Pancreas (tissue), 10 donors: ENCODE data around the gene RPL39. TPM values are rescaled to one million over a fixed set of nuclear protein-coding genes. Genes with fewer than 3 reads are reported as not detected.

Source experiments
- ATAC-seq, 4 donors: fragments of 200-7000 bp; cut with Tn5 transposase; one replicate each; pipeline versions ENCODE4 v1.8.0 to v1.9.1; 2020; ENCODE audit warnings: mild to moderate bottlenecking in 4 of 4, moderate library complexity in 4 of 4
- DNase-seq, 6 donors: peaks; one replicate each; pipeline ENCODE4 v3.0.0-alpha.2; 2020
- FAIRE-seq: peaks from 2 replicates; lab custom pipeline; 2012; peaks lifted over from hg19 to GRCh38; lab: Jason Lieb, UNC
- H3K27ac ChIP-seq, 4 donors: fragments of 200-600 bp; sonication (generic); 1 replicate in 3 of 4; 2 replicates in 1 of 4; pipeline versions ENCODE4 v1.5.0 to v1.8.0; 2020
- H3K27me3 ChIP-seq, 4 donors: fragments of 200-600 bp; one replicate each; pipeline ENCODE4 v1.8.0; 2021
- H3K36me3 ChIP-seq, 3 donors: fragments of 200-600 bp; sonication (generic) in 1 of 3; one replicate each; pipeline versions ENCODE4 v1.5.0 to v1.8.0; 2020 to 2021
- H3K4me1 ChIP-seq, 3 donors: fragments of 200-600 bp; one replicate each; pipeline ENCODE4 v1.8.0; 2021
- H3K4me3 ChIP-seq, 4 donors: fragments of 200-600 bp; sonication (generic) in 2 of 4; one replicate each; pipeline versions ENCODE4 v1.5.0 to v1.8.0; 2020 to 2021
- H3K9me3 ChIP-seq, 4 donors: fragments of 200-600 bp; one replicate each; pipeline ENCODE4 v1.8.0; 2021
- CTCF ChIP-seq, 4 donors: fragments of 200-600 bp; sonication (generic) in 3 of 4; IDR thresholded peaks; one replicate each; pipeline versions ENCODE4 v1.5.0 to v1.8.0; 2021; ENCODE audit warnings: antibody characterized with exemption in 4 of 4
- WGBS, 2 donors: extraction: QIAGEN DNeasy Blood & Tissue Kit; methylation state at CpG; one replicate each; pipeline ENCODE4 v1.1.7; 2013; 5-methylcytosine and 5-hydroxymethylcytosine counted together
- intact Hi-C, 3 donors: fragments of 100-400 bp; cut with DNase I; formaldehyde crosslinking; loops; one replicate each; pipeline versions ENCODE4 v1.11.1 to v1.14.2; 2022
- polyA plus RNA-seq, 2 donors: library from polyadenylated mRNA; stranded (reverse); fragments of 200-250 nt; gene quantifications; one replicate each; pipeline ENCODE4 v1.2.3, GENCODE V29; 2013
- total RNA-seq, 6 donors: library from RNA; stranded (reverse); fragmentation: NEBNext Ultra II Directional in 4 of 6; extraction: Animal tissue kit (Norgen Biotek cat#: 25700) in 4 of 6; gene quantifications; one replicate each; pipeline versions ENCODE4 v1.2.1 to v1.2.4, GENCODE V29; 2021 to 2023
- donor health status: healthy with polysubstance abuse.
- donor health status: DM: no; HTN: no; CAD: no; lungs with moderate emphysema.
- donor health status: DM: no; HTN: no; CAD: no.
- donor health status: control.
- donor health status: control.
- donor health status: Bipolar disorder and iron deficiency.
- donor health status: DM: yes; HTN: yes; CAD: no.
- donor health status: DM: no; HTN: no; CAD: no.
- donor health status: DM: no; HTN: no; CAD: no.
- donor health status: DM: yes; HTN: yes; CAD: no.

Gene RPL39
- total and polyA plus RNA-seq, 8 donors: 567 to 3,516 (median 1,012) TPM

DNA sequence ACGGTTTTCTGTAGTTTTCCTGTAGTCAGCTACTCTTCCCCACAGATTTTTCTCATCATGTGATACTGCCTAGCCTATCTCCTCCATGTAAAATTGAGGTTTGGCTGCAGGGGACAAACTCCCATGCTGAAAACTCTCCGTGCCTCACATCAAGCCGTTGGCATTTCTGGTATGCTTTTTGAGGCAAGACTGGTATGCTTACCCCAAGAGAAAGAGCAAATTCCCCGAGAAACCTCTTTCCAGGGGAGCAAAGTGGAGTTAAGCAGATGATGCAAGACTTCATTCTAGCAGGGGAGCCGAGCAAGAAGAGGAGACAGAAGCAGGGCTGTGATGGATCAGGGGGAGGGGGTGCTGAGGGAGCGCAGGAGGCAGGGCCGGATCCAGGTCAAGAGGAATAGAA, 28.2 kb downstream of the RPL39 start:
- WGBS, 2 donors: 45 to 47% methylated on average over 7 of the region's 7 CpGs
- Histone ChIP-seq H3K9me3 (no peaks in the 10 kb centered on the region), H3K4me3 (no peak overlapping the region), H3K27me3 (no peaks in the 10 kb centered on the region), H3K27ac (no peak overlapping the region), H3K36me3 (no peaks in the 10 kb centered on the region), H3K4me1 (no peaks in the 10 kb centered on the region)
- no peak for ATAC-seq
- FAIRE-seq: no peak
- no peak for TF ChIP-seq CTCF (IDR thresholded peaks at IDR 0.05)
- DNase-seq: no peak
- intact Hi-C loops: no loop called here

DNA sequence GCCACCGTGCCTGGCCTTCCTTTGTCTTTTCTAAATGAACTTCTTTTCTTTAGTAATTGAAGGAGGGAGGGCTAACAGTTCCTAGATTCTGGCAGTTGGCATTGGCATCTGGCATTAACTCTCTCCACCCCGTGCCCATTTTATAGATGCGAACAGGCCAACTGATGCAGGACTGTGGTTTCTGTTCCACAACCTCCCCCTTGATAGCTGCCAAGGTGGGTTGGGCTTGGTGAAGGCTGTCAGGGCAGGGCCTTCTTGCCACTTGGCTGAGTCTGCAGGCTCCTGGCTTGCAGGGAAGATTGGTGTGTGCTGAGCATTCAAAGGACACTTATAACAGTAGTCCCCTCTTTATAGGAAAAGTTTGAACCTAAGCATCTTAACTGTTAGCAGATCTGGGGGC, 28.7 kb downstream of the RPL39 start:
- no peak for TF ChIP-seq CTCF (IDR thresholded peaks at IDR 0.05)
- DNase-seq: no peak
- H3K4me3 ChIP-seq: no peak overlapping the region
- intact Hi-C loops: no loop called here
- FAIRE-seq: no peak
- 57 to 58% methylated on average over 3 of the region's 3 CpGs for WGBS, 2 donors
- H3K27me3 ChIP-seq: no peaks in the 10 kb centered on the region
- no peak overlapping the region for H3K27ac ChIP-seq
- no peaks in the 10 kb centered on the region for H3K36me3 ChIP-seq
- no peaks in the 10 kb centered on the region for H3K4me1 ChIP-seq
- ATAC-seq: no peak
- H3K9me3 ChIP-seq: no peaks in the 10 kb centered on the region

- no peak for FAIRE-seq
Measured at GRCh38 chrX:119760026-119760877, 31.2 kb downstream of the RPL39 start.

GRCh38 chrX:119759248-119759766, 32.1 kb downstream of the RPL39 start:
- no peaks in the 10 kb centered on the region for H3K27me3 ChIP-seq
- H3K36me3 ChIP-seq: no peaks in the 10 kb centered on the region
- H3K4me3 ChIP-seq: peak overlapping the region in 3 of 4 donors; percentile 14 to 53 (median 38)
- no peaks in the 10 kb centered on the region for H3K4me1 ChIP-seq
- H3K9me3 ChIP-seq: no peaks in the 10 kb centered on the region
- 43 to 52% methylated on average over 44 of the region's 44 CpGs for WGBS, 2 donors
- FAIRE-seq (no peak), DNase-seq (peak in 1 of 6 donors; percentile 68), ATAC-seq (no peak)
- intact Hi-C loops: no loop called here
- H3K27ac ChIP-seq: no peak overlapping the region
- no peak for TF ChIP-seq CTCF (IDR thresholded peaks at IDR 0.05)

More at GRCh38 chrX:119760026-119760877, 31.2 kb downstream of the RPL39 start:
- Histone ChIP-seq H3K36me3 (no peaks in the 10 kb centered on the region), H3K27me3 (no peaks in the 10 kb centered on the region), H3K4me3 (no peak overlapping the region), H3K27ac (no peak overlapping the region), H3K9me3 (no peaks in the 10 kb centered on the region), H3K4me1 (no peaks in the 10 kb centered on the region)
- no peak for TF ChIP-seq CTCF (IDR thresholded peaks at IDR 0.05)
- WGBS, 2 donors: 79 to 89% methylated on average over 15 to 17 of the region's 18 CpGs
- DNase-seq (no peak), ATAC-seq (no peak)
- intact Hi-C loops: no loop called here
